SIG-M5 treated with dmso at 0.1 percent for 504 hours (cell line): Measurements from ENCODE around the gene ZNF391.
A peak's percentile ranks its signal among the peaks of the same experiment; 100 is the strongest.
"Not testable (repeated sequence)": the region's sequence is repeated elsewhere in the genome, so short reads cannot be mapped to it uniquely, and the experiment has no call there.

Source experiments
- DNase-seq: peaks from one replicate; lab custom pipeline; 2025; ENCODE audit not compliant: unreplicated experiment; lab: John Stamatoyannopoulos, UW

ZNF391 gene

DNA sequence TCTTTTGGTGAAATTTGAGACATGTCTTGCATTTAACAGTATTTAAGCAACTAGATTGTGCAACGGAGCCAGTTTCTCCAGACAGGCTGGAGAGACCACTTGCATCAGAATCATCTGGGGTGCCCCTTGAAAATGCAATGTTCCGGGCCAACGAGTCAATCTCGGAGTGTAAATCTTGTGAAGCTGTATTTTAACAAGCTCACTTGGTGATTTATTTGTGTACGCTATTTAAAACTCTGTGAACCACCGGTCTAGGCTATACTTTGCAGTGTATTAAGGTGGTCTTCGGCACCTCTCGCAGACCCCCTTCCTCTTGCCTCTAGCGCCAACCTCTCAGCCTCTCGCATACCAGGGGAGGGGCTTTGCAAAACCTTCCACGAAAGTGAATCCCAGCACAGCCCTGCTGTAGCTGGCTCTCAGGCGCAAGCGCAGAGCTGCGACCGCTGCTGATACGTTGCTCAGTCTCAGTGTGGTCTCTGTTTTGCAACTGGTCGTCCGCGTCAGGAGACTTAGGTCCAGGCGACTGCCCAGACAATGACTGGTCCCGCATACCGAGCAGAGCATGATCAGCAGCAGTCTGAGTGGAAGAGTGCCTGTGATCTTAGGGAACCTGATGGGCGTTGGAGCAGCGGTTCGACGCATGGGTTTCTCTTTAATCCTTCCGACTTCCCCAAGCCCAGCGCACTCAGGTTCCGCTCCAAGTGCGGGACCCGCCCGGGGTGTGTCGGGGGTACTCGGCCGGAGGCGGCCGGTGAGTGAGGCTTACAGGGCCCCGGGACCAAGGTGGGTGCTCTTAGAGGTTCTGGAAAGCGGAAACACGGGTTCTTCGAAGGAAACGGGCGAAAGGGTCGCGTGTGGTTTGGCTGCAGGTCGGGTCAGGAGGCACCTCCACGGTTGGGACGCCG lies at the start of gene ZNF391:
ZNF391 (plus strand) TSS at position 467 of the 905 bp plus-strand sequence. CDS start 11,612 bp downstream, outside the sequence.
- peak; percentile 68 for DNase-seq

GRCh38 chr6:27352850-27353249 lies 35.7 kb upstream of the ZNF391 start:
- no peak for DNase-seq

DNA sequence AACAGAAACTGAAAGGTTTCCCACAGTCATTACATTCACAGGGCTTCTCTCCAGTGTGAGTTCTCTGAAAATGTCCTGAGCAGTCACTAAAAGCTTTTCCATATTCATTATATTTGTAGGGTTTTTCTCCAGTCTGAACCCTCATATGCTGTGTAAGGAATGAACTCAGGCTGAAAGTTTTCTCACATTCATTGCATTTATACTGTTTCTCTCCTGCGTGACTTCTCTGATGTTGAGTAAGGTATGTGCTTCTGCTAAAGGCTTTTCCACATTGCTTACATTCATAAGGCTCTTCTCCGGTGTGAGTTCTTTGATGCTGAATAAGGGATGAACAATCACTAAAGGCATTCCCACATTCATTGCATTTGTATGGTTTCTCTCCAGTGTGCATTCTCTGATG lies 29.8 kb upstream of the ZNF391 start:
- no peak for DNase-seq

DNA sequence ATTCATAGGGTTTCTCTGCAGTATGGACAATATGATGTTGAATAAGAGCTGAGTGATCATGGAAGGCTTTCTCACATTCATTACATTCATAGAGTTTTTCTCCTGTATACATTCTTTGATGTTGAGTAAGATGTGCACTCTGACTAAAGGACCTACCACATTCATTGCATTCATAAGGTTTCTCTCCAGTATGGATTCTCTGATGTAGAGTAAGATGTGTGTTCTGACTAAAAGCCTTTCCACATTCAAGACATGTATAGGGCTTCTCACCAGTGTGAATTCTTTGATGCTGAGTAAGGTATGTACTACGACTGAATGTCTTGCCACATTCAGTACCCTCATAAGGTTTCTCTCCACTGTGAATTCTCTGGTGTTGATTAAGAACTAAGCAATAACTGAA lies 29.3 kb upstream of the ZNF391 start:
- no peak for DNase-seq

GRCh38 chr6:27368202-27368601 lies 20.4 kb upstream of the ZNF391 start:
- no peak for DNase-seq

DNA sequence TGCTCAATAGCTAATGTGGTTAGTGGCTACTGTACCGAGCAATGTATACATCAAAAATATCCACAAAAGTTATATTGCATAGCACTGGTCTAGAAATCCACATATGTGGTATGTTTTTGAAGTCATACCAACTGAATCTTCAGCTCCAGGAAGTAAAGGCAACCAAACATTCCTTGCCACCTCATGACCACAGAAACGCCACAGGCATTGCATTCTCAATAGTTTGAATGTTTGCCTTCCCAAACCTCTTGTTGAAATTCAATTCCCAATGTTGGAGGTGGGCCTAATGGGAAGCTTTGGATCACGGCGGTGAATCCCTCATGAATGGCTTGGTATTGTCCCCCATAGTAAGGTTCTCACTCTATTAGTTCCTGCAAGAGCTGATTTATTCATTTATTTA lies 18.2 kb upstream of the ZNF391 start:
- DNase-seq: no peak

DNA sequence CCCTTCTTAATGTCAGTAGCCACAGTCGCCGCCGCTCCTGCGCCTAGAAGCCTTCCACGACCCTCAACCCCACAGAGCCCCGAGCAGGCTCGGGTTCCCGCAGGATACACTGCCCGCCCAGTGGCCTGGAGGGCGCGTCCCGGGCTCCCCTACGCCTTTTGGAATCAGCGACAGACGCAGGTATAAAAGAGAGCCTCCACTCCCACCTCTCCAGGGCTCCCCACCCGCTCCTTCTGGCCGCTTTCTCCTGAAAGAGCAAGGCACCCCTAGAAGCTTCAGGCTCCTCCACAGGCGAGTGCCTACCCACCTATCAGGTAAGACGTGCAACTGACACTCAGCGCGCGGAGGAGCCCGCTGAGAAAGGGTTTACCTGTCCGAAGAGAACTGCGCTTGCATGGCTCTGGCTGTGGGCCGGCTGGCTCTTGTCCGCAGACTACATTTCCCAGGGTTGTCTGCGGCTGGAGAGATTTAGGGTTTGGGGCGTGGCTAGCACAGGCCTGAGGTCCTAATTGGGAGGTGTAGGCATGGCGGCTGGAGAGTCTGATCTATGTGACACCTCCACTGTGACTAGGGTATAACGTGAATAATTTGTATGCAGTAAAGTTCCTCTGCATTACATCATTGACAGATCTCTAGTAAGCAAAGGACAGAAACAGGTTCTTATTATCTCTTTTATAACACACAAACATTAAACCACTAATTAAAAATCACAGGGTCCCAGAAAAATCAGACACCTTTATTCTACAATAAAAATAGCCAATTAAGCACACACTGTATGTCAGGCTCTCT lies 13.5 kb upstream of the ZNF391 start:
- peak; percentile 15 for DNase-seq

- no peak for DNase-seq
These were observed 12.9 kb upstream of the ZNF391 start for GRCh38 chr6:27375613-27376079.

- DNase-seq: not testable (repeated sequence)
These were observed 10.2 kb upstream of the ZNF391 start for GRCh38 chr6:27378406-27378805.

DNA sequence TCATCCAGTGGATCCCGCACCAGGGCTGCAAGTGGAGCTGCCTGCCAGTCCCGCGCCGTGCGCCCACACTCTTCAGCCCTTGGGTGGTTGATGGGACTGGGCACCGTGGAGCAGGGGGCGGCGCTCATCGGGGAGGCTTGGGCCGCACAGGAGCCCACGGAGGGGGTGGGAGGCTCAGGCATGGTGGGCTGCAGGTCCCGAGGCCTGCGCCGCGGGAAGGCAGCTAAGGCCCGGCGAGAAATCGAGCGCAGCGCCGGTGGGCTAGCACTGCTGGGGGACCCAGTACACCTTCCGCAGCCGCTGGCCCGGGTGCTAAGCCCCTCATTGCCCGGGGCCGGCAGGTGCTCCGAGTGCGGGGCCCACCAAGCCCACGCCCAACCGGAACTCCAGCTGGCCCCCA lies 7.6 kb upstream of the ZNF391 start:
- not testable (repeated sequence) for DNase-seq

DNA sequence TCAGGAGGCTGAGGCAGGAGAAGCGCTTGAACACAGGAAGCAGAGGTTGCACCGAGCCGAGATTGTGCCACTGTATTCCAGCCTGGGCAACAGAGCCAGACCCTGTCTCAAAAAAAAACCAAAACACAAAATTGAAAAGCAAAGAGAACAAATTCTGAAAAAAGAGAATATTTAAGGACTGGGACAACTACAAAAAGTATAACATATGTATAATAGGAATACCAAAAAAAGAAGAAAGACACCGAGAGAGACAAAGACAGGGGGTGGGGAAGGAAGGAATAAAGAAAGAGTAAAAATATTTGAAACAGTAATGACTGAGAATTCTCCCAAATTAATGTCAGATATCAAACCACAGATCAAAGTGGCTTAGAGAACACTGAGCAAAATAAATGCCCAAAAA lies 5.5 kb upstream of the ZNF391 start:
- no peak for DNase-seq

- DNase-seq: no peak
These were observed 5.1 kb upstream of the ZNF391 start for GRCh38 chr6:27383481-27383880.

DNA sequence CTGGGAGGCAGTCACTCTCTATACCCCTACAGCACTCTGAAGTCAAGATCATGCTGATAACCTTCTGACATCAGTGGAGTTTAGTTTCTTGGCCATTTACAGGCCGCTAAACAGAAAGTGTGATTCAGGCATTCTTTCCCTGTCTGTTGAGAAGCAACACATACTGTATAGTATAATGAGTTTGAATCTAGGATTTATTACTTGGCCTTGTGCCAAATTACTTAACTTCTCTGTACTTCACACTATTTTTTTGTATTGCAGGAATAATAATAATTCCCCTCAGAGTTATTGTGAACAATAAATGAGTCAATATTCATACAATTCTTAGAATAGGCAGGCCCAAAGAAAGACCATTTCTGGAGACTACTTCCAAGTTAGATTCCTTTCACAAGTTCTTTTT lies 4.1 kb downstream of the ZNF391 start:
- DNase-seq: no peak

GRCh38 chr6:27394073-27394472 lies 5.5 kb downstream of the ZNF391 start:
- no peak for DNase-seq

- DNase-seq: no peak
These were observed 12.5 kb downstream of the ZNF391 start for GRCh38 chr6:27400877-27401642.

DNA sequence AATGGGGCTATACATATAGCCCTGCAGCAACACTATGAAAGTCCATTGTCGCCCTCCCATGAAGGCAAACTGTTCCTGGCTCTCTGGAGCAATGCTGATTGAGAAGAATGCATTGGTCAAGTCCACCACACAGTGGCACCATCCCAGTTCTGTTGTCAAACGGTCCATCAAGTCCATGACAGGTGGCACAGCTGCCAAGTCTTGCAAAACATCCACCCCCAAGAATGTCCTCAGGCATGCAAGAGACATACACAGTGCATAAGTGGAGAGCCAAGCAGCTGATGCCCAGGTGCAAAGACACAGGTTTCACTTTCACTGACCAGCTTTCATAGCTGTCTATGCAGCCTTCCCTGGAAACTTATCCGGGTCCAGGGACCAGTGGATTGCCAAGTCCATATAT lies 17.5 kb downstream of the ZNF391 start:
- DNase-seq: no peak

- DNase-seq: no peak
These were observed 18.7 kb downstream of the ZNF391 start for GRCh38 chr6:27407153-27407814.

DNA sequence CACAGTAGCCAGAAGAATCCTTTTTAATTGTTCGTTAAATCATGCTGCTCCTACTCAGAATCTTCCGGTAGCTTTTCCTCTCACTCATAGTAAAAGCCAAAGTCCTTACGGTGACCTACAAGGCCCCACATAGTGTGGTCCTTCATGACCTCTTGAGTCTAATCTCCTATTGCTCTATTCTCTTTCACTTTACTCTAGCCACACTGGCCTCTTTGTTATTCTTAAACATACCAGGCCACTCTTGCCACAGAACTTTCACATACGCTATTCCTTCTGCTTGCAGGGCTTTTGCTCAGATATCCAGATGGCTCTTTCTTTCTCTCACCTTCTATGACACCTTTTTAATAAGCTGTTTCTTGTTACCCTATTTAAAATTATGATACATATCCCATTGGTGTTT lies 25.7 kb downstream of the ZNF391 start:
- no peak for DNase-seq

- no peak for DNase-seq
These were observed 26.4 kb downstream of the ZNF391 start for GRCh38 chr6:27414996-27415395.

GRCh38 chr6:27415898-27416297 lies 27.3 kb downstream of the ZNF391 start:
- no peak for DNase-seq

DNA sequence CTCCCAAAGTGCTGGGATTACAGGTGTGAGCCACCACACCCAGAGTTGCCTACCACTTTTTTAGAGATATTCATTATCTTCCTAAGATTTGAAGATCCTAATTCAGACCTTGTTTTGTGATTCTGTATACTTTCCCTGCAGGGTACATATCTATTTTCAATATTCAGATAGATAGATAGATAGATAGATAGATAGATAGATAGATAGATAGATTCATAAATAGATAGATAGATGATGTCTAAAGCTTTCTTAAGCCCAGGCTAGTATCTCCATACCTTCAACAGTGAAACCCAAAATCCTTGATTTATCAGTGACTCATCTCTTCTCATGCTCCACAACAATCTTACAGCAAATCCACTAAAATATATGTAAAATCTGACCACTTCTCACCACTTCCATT lies 30.8 kb downstream of the ZNF391 start:
- no peak for DNase-seq
